GM12878 (cell line): ENCODE results near the gene BMPR1B.

Experiments
- EP300 ChIP-seq, 2 experiments: fragments of 150-350 bp in 1 of 2; IDR thresholded peaks; 2 replicates each; pipeline ENCODE4 v1.6.1; 2011 to 2012; ENCODE audit warnings: low read depth in 2 of 2, low read length in 2 of 2, borderline replicate concordance in 1 of 2, improper control_type of control experiment in 1 of 2, inconsistent platforms in 1 of 2; ENCODE audit not compliant: control insufficient read depth in 1 of 2
- GABPA ChIP-seq: IDR thresholded peaks from 2 replicates; pipeline ENCODE4 v1.6.1; 2014; ENCODE audit warnings: antibody characterized with exemption, low read depth, mild to moderate bottlenecking, inconsistent platforms
- TF ChIP-seq, protein P1 (sequence below), 3 experiments: IDR thresholded peaks in 2 of 3; conservative IDR thresholded peaks in 1 of 3; 2 replicates each; pipeline ENCODE4 v1.5.1; 2011; ENCODE audit warnings: low read depth in 3 of 3, low read length in 3 of 3, mild to moderate bottlenecking in 3 of 3, control low read depth in 2 of 3, moderate library complexity in 2 of 3, inconsistent platforms in 1 of 3, mixed read lengths in 1 of 3; ENCODE audit not compliant: control insufficient read depth in 2 of 3, insufficient read depth in 1 of 3; ENCODE audit errors: extremely low read depth in 1 of 3
- TF ChIP-seq, protein P2 (sequence below): fragments of 450-650 bp; IDR thresholded peaks from 2 replicates; pipeline ENCODE4 v1.6.1; 2017; ENCODE audit warnings: mild to moderate bottlenecking

- TF ChIP-seq, protein P1, sequence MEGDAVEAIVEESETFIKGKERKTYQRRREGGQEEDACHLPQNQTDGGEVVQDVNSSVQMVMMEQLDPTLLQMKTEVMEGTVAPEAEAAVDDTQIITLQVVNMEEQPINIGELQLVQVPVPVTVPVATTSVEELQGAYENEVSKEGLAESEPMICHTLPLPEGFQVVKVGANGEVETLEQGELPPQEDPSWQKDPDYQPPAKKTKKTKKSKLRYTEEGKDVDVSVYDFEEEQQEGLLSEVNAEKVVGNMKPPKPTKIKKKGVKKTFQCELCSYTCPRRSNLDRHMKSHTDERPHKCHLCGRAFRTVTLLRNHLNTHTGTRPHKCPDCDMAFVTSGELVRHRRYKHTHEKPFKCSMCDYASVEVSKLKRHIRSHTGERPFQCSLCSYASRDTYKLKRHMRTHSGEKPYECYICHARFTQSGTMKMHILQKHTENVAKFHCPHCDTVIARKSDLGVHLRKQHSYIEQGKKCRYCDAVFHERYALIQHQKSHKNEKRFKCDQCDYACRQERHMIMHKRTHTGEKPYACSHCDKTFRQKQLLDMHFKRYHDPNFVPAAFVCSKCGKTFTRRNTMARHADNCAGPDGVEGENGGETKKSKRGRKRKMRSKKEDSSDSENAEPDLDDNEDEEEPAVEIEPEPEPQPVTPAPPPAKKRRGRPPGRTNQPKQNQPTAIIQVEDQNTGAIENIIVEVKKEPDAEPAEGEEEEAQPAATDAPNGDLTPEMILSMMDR (IDR thresholded peaks at IDR 0.05 in 2 of 3, conservative IDR thresholded peaks at IDR 0.05 in 1 of 3; ENCODE audit: control insufficient read depth in 2 of 3, extremely low read depth in 1 of 3, insufficient read depth in 1 of 3, low read depth in 3 of 3, low read length in 3 of 3) = no peak
- TF ChIP-seq, protein P2, sequence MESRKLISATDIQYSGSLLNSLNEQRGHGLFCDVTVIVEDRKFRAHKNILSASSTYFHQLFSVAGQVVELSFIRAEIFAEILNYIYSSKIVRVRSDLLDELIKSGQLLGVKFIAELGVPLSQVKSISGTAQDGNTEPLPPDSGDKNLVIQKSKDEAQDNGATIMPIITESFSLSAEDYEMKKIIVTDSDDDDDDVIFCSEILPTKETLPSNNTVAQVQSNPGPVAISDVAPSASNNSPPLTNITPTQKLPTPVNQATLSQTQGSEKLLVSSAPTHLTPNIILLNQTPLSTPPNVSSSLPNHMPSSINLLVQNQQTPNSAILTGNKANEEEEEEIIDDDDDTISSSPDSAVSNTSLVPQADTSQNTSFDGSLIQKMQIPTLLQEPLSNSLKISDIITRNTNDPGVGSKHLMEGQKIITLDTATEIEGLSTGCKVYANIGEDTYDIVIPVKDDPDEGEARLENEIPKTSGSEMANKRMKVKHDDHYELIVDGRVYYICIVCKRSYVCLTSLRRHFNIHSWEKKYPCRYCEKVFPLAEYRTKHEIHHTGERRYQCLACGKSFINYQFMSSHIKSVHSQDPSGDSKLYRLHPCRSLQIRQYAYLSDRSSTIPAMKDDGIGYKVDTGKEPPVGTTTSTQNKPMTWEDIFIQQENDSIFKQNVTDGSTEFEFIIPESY = no peak
- TF ChIP-seq EP300 (IDR thresholded peaks at IDR 0.05; ENCODE audit: borderline replicate concordance in 1 of 2, control insufficient read depth in 1 of 2, low read depth in 2 of 2, low read length in 2 of 2) (no peak), GABPA (no peak)
These were observed 179.1 kb downstream of the BMPR1B start for GRCh38 chr4:94936854-94937253.
